GM20431 (cell line): ENCODE data around the gene LMF1.
"Not testable (repeated sequence)": the region's sequence is repeated elsewhere in the genome, so short reads cannot be mapped to it uniquely, and the experiment has no call there.

Source experiments
- in situ Hi-C: fragments of 300-500 bp; cut with MseI, MboI; formaldehyde crosslinking; loops from one replicate; pipeline ENCODE4 v1.15.0; 2020; ENCODE audit warnings: low sequenced_read_pairs; ENCODE audit not compliant: unreplicated experiment

The LMF1 gene

GRCh38 chr16:900211-900610 is 70.6 kb downstream of the LMF1 start:
- in situ Hi-C loops, result no loop called here

- in situ Hi-C loops, result no loop called here
Measured at GRCh38 chr16:899683-900060, 71.1 kb downstream of the LMF1 start.

GRCh38 chr16:898761-899682 is 71.8 kb downstream of the LMF1 start:
- in situ Hi-C loops, result no loop called here

GRCh38 chr16:898216-898615 is 72.6 kb downstream of the LMF1 start:
- in situ Hi-C loops, result no loop called here

- in situ Hi-C loops, result no loop called here
Measured at GRCh38 chr16:897701-898100, 73.1 kb downstream of the LMF1 start.

- in situ Hi-C loops, result no loop called here
Measured at GRCh38 chr16:897200-897543, 73.6 kb downstream of the LMF1 start.

GRCh38 chr16:896261-897199 is 74.3 kb downstream of the LMF1 start:
- in situ Hi-C loops, result no loop called here

- in situ Hi-C loops, result no loop called here
Measured at GRCh38 chr16:895371-895770, 75.4 kb downstream of the LMF1 start.

- in situ Hi-C loops, result no loop called here
Measured at GRCh38 chr16:894841-895240, 75.9 kb downstream of the LMF1 start.

- in situ Hi-C loops, result no loop called here
Measured at GRCh38 chr16:894136-894535, 76.6 kb downstream of the LMF1 start.

- in situ Hi-C loops, result no loop called here
Measured at GRCh38 chr16:893360-893759, 77.4 kb downstream of the LMF1 start.

- in situ Hi-C loops, result no loop called here
Measured at GRCh38 chr16:892536-893255, 78.1 kb downstream of the LMF1 start.

- in situ Hi-C loops, result no loop called here
Measured at GRCh38 chr16:892006-892405, 78.8 kb downstream of the LMF1 start.

GRCh38 chr16:891353-891740 is 79.4 kb downstream of the LMF1 start:
- in situ Hi-C loops, result no loop called here

GRCh38 chr16:890716-891352 is 80.0 kb downstream of the LMF1 start:
- in situ Hi-C loops, result no loop called here

- in situ Hi-C loops, result no loop called here
Measured at GRCh38 chr16:890217-890616, 80.6 kb downstream of the LMF1 start.

GRCh38 chr16:889586-889985 is 81.2 kb downstream of the LMF1 start:
- in situ Hi-C loops, result no loop called here

GRCh38 chr16:888901-889570 is 81.7 kb downstream of the LMF1 start:
- in situ Hi-C loops, result no loop called here

- in situ Hi-C loops, result not testable (repeated sequence)
Measured at GRCh38 chr16:888456-888855, 82.3 kb downstream of the LMF1 start.
